Right renal pelvis (tissue), 4 donors: ENCODE data around the gene POLDIP2. TPM values are rescaled to one million over a fixed set of nuclear protein-coding genes. Genes with fewer than 3 reads are reported as not detected.

Experiments used
- DNase-seq, 4 donors: peaks; one replicate each; pipeline ENCODE4 v3.0.0-alpha.2; 2013; ENCODE audit warnings: low read depth in 4 of 4, low spot score in 3 of 4, missing footprints in 1 of 4
- polyA plus RNA-seq, 4 donors: library from polyadenylated mRNA; unstranded; fragments of 120-200 nt; gene quantifications; one replicate each; pipeline ENCODE4 v1.2.1, GENCODE V29; 2013; ENCODE audit not compliant: insufficient read length in 4 of 4

The POLDIP2 gene
- polyA plus RNA-seq, 4 donors: 99.1 to 105 (median 100) TPM

- peak; percentile 86 to 91 (median 90) for DNase-seq
Measured at GRCh38 chr17:28318759-28319597, 38.3 kb downstream of the POLDIP2 start, which contains the start of gene TMEM97. TMEM97 (plus strand) TSS chr17:28319200; CDS start chr17:28319240, 40 bp downstream.

- DNase-seq: no peak
Measured at GRCh38 chr17:28317966-28318758, 39.2 kb downstream of the POLDIP2 start.

GRCh38 chr17:28317099-28317965 lies 40.0 kb downstream of the POLDIP2 start:
- no peak for DNase-seq

GRCh38 chr17:28315846-28316705 lies 41.3 kb downstream of the POLDIP2 start:
- DNase-seq: no peak

GRCh38 chr17:28313841-28314240 lies 43.5 kb downstream of the POLDIP2 start:
- no peak for DNase-seq

- no peak for DNase-seq
Measured at GRCh38 chr17:28306954-28307401, 50.3 kb downstream of the POLDIP2 start.

- DNase-seq: no peak
Measured at GRCh38 chr17:28298449-28298848, 58.9 kb downstream of the POLDIP2 start.

Other genes starting within 250 kb of the POLDIP2 start
- 10 to 100 TPM; 54.0 to 63.6 (median 55.6) TPM for gene TMEM97, start 38.3 kb downstream of the POLDIP2 start, polyA plus RNA-seq
- gene IFT20, start 22.1 kb downstream of the POLDIP2 start, polyA plus RNA-seq: 10 to 100 TPM; 52.1 to 61.6 (median 54.9) TPM
- gene TNFAIP1, start 21.8 kb downstream of the POLDIP2 start, polyA plus RNA-seq: 10 to 100 TPM; 43.8 to 47.4 (median 45.3) TPM
- not detected for gene SEBOX, start 7.7 kb upstream of the POLDIP2 start, polyA plus RNA-seq
- 10 to 100 TPM in 3 of 4 donors, 1 to 10 TPM in 1; 9.4 to 21.3 (median 15.2) TPM for gene VTN, start 12.8 kb upstream of the POLDIP2 start, polyA plus RNA-seq
- 10 to 100 TPM; 11.3 to 14.0 (median 12.0) TPM for gene SARM1, start 14.2 kb upstream of the POLDIP2 start, polyA plus RNA-seq
- 10 to 100 TPM; 14.6 to 15.8 (median 15.1) TPM for gene SLC46A1, start 48.7 kb upstream of the POLDIP2 start, polyA plus RNA-seq
- gene SLC13A2, start 116.1 kb upstream of the POLDIP2 start, polyA plus RNA-seq: 10 to 100 TPM in 3 of 4 donors, 1 to 10 TPM in 1; 7.1 to 24.5 (median 13.3) TPM
- under 1 TPM; 0.47 to 0.62 (median 0.61) TPM for gene FOXN1, start 148.8 kb upstream of the POLDIP2 start, polyA plus RNA-seq
- 10 to 100 TPM; 54.4 to 74.1 (median 59.7) TPM for gene UNC119, start 195.1 kb upstream of the POLDIP2 start, polyA plus RNA-seq
- 100 to 1,000 TPM; 101 to 107 (median 105) TPM for gene PIGS, start 214.0 kb upstream of the POLDIP2 start, polyA plus RNA-seq
- gene ALDOC, start 219.4 kb upstream of the POLDIP2 start, polyA plus RNA-seq: 10 to 100 TPM; 19.4 to 32.9 (median 24.5) TPM
- gene SPAG5, start 241.5 kb upstream of the POLDIP2 start, polyA plus RNA-seq: 10 to 100 TPM; 43.5 to 46.9 (median 45.2) TPM